RWPE1 (cell line): ENCODE measurements around the gene SGTB.

Experiments used
- CTCF ChIA-PET: fragments of 350-600 bp; sonication (Branson Sonifier 250); formaldehyde crosslinking; extraction: SDS; loops from one replicate; lab custom pipeline; 2021; lab: Yijun Ruan, JAX
- POLR2A ChIA-PET: fragments of 400-600 bp; formaldehyde crosslinking; extraction: SDS; loops from one replicate; lab custom pipeline; 2020; ENCODE audit warnings: antibody characterized with exemption; ENCODE audit not compliant: low non-redundant PET; lab: Yijun Ruan, JAX
- DNase-seq: peaks from one replicate; pipeline ENCODE4 v3.0.0; 2012; ENCODE audit warnings: low spot score
- H3K27ac ChIP-seq: fragments of 450-650 bp; 2 replicates; pipeline ENCODE4 v1.5.1; 2017
- TF ChIP-seq, protein P1 (sequence below): fragments of 450-650 bp; conservative IDR thresholded peaks from 2 replicates; pipeline ENCODE4 v1.5.1; 2017; ENCODE audit warnings: low read depth, mild to moderate bottlenecking

Gene SGTB

DNA sequence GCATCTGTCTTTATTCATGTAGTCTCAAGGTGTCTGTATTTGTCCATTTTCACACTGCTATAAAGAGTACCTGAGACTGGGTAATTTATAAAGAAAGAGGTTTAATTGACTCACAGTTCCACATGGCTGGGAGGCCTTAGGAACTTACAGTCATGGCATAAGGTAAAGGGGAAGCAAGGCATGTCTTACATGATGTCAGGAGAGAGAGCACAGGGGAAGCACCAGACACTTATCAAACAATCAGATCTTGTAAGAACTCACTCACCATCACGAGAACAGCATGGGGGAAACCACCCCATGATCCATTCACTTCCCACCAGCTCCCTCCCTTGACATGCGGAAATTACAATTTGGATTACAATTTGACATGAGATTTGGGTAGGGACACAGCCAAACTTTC, 44.3 kb upstream of the SGTB start:
- TF ChIP-seq, protein P1, sequence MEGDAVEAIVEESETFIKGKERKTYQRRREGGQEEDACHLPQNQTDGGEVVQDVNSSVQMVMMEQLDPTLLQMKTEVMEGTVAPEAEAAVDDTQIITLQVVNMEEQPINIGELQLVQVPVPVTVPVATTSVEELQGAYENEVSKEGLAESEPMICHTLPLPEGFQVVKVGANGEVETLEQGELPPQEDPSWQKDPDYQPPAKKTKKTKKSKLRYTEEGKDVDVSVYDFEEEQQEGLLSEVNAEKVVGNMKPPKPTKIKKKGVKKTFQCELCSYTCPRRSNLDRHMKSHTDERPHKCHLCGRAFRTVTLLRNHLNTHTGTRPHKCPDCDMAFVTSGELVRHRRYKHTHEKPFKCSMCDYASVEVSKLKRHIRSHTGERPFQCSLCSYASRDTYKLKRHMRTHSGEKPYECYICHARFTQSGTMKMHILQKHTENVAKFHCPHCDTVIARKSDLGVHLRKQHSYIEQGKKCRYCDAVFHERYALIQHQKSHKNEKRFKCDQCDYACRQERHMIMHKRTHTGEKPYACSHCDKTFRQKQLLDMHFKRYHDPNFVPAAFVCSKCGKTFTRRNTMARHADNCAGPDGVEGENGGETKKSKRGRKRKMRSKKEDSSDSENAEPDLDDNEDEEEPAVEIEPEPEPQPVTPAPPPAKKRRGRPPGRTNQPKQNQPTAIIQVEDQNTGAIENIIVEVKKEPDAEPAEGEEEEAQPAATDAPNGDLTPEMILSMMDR: no peak
- ChIA-PET CTCF (no interaction called here), POLR2A (no interaction called here)
- H3K27ac ChIP-seq: no peak overlapping the region
- no peak for DNase-seq

- TF ChIP-seq, protein P1: no peak
- POLR2A ChIA-PET: no interaction called here
- no peak overlapping the region for H3K27ac ChIP-seq
- CTCF ChIA-PET: no interaction called here
- DNase-seq: no peak
Measured at GRCh38 chr5:65765582-65765981, 43.7 kb upstream of the SGTB start.

- H3K27ac ChIP-seq: no peak overlapping the region
- DNase-seq: no peak
- ChIA-PET POLR2A (no interaction called here), CTCF (interaction anchor here (0.6 to 1.2 kb wide), 2 partner anchors 13 to 132 kb away, joined by 4 to 6 read pairs; no protein-coding TSS in a partner anchor)
- TF ChIP-seq, protein P1: no peak
Measured at GRCh38 chr5:65762234-65762633, 40.3 kb upstream of the SGTB start.

DNA sequence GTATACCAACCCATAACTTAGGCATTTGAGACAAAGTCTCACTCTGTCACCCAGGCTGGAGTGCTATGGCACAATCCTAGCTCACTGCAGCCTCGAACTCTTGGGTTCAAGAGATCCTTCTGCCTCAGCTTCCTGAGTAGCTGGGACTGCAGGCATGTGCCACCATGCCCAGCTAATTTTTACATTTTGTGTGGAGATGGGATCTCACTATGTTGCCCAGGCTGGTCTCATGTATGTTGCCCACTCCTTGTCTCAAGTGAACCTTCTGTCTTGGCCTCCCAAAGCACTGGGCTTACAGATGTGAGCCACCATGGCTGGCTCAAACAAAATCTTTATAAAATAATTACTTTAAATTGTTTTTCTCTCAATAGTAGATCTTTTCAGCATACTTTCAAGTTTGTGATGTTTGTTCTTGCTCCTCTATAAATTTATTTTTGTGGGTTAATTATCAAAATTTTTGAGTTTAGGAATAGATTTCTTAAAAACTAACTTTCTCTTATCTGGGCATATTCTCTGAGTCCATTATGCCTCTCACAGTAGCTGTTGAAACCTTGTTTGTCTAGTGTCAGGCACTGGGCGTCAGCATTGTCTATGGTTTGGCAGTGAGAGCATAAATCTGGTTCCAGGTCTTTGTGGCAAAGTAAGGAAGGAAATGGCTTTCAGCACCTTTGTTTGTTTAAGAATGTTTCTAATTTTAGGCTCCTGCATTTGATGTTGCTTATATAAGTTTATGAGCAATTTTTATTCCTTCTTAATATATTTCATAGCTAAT, 38.8 kb upstream of the SGTB start:
- POLR2A ChIA-PET: no interaction called here
- peak; percentile 19 for DNase-seq

DNA sequence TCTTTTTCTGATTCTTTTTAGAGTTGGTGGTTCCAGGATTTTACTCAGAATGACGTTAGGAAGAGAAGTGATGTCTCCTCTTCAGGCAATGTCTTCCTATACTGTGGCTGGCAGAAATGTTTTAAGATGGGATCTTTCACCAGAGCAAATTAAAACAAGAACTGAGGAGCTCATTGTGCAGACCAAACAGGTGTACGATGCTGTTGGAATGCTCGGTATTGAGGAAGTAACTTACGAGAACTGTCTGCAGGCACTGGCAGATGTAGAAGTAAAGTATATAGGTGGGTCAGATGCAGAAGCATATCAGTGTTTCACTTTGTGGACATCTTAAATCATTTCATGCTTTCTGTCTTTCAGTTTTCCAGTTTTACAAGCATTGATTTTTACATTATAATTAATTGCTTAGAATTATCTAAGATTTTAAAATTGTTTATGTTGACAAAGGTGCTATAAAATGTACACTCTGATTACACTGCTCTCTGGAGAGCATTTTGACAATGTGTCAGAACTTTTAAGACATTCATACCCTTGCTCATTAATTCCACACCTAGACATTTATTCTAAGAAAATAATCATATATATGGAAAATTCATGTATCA, 36.7 kb upstream of the SGTB start:
- H3K27ac ChIP-seq: no peak overlapping the region
- ChIA-PET CTCF (interaction anchor here (0.6 kb wide), 1 partner anchor 36 kb away, joined by 4 read pairs; no protein-coding TSS in a partner anchor), POLR2A (no interaction called here)
- TF ChIP-seq, protein P1: no peak
- no peak for DNase-seq

More for the DNA sequence above, 38.8 kb upstream of the SGTB start:
- TF ChIP-seq, protein P1: no peak
- CTCF ChIA-PET: interaction anchor here (0.6 kb wide), 1 partner anchor 281 kb away, joined by 3 read pairs; no protein-coding TSS in a partner anchor
- H3K27ac ChIP-seq: no peak overlapping the region

DNA sequence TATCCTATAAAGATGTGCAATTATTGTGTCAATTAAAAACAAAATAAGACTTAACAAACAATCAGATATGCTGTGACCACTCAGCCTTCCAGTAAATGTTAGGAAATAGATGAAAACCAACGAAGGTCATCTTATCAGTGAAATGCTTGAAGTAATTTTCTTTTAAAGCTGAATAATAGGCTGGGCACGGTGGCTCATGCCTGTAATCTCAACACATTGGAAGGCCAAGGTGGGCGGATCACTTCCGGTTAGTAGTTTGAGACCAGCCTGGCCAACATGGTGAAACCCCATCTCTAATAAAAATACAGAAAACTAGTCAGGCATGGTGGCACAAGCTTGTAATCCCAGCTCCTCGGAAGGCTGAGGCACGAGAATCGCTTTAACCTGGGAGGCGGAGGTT, 31.3 kb upstream of the SGTB start:
- ChIA-PET CTCF (no interaction called here), POLR2A (no interaction called here)
- no peak overlapping the region for H3K27ac ChIP-seq
- no peak for DNase-seq
- TF ChIP-seq, protein P1: no peak
